Measurements from ENCODE around the gene SIPA1L3. TPM values are rescaled to one million over a fixed set of nuclear protein-coding genes. Genes with fewer than 3 reads are reported as not detected.

Gene SIPA1L3
- total RNA-seq, 2 experiments from 2014 or later, result 15.5 to 17.7 TPM

DNA sequence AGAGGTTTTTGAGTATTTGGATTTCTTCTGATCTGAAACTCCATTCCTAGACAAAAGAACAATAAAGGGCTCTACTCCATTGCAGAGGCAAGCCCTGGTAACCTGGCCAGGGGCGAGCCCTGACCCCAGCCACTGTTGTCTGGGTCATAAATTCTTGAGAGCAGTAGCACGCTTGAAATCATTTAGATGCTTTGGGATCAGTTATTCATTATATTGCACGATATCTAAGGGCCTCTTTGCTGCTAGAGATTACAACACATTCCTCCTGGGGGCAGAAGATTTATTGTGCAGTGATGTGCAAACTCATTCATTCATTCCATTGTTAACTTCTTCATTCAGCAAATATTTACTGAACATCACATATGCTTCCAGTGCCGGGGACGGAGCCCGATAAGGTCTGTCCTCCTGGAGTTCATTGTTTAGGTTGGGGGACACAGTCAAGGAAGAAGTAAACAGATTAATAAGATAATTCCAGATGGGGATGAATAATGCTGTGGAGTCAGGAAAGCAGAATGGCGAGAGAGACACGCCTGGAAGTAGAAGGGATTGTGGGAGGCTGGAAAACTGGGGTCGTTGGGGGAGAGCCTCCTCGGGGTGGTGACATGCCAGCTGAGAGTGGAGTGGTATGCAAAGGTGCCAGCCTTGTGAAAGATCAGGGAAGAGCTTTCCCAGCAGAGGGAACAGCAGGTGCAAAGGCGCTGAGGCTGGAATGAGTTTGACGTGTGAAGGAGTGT, 34.9 kb downstream of the SIPA1L3 start:
- no peak for ATAC-seq (ENCODE audit: poor library complexity)
- H3K27ac ChIP-seq (ENCODE audit: low read depth in 1 of 2, low read length in 2 of 2), result no peak overlapping the region
- Mint-ChIP-seq H3K4me1 (ENCODE audit: low read depth) (peaks cover 12% of the 10 kb centered on the region), H3K27ac (no peak overlapping the region), H3K36me3 (ENCODE audit: low read depth) (peaks cover 29% of the 10 kb centered on the region), H3K9me3 (no peaks in the 10 kb centered on the region), H3K27me3 (no peaks in the 10 kb centered on the region), H3K4me3 (no peak overlapping the region)
- intact Hi-C loops (cut with DNase I, micrococcal nuclease), result no loop called here
- POLR2A ChIA-PET, result no interaction called here
- no peaks in the 10 kb centered on the region for H3K9me3 ChIP-seq (ENCODE audit: control insufficient read depth in 1 of 2, insufficient read depth in 1 of 2, low read length in 2 of 2)
- TF ChIP-seq, protein P1, sequence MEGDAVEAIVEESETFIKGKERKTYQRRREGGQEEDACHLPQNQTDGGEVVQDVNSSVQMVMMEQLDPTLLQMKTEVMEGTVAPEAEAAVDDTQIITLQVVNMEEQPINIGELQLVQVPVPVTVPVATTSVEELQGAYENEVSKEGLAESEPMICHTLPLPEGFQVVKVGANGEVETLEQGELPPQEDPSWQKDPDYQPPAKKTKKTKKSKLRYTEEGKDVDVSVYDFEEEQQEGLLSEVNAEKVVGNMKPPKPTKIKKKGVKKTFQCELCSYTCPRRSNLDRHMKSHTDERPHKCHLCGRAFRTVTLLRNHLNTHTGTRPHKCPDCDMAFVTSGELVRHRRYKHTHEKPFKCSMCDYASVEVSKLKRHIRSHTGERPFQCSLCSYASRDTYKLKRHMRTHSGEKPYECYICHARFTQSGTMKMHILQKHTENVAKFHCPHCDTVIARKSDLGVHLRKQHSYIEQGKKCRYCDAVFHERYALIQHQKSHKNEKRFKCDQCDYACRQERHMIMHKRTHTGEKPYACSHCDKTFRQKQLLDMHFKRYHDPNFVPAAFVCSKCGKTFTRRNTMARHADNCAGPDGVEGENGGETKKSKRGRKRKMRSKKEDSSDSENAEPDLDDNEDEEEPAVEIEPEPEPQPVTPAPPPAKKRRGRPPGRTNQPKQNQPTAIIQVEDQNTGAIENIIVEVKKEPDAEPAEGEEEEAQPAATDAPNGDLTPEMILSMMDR (IDR thresholded peaks at IDR 0.05), result no peak
- CTCF ChIA-PET, result no interaction called here
- H3K4me3 ChIP-seq (ENCODE audit: low read length), result no peak overlapping the region
- no peak for DNase-seq
- H3K4me1 ChIP-seq (ENCODE audit: insufficient read depth, low read length), result no peaks in the 10 kb centered on the region
- no peaks in the 10 kb centered on the region for H3K27me3 ChIP-seq (ENCODE audit: control insufficient read depth in 1 of 2, insufficient read depth in 2 of 2, low read length in 2 of 2)
- no peaks in the 10 kb centered on the region for H3K36me3 ChIP-seq (ENCODE audit: insufficient read depth, low read length)

DNA sequence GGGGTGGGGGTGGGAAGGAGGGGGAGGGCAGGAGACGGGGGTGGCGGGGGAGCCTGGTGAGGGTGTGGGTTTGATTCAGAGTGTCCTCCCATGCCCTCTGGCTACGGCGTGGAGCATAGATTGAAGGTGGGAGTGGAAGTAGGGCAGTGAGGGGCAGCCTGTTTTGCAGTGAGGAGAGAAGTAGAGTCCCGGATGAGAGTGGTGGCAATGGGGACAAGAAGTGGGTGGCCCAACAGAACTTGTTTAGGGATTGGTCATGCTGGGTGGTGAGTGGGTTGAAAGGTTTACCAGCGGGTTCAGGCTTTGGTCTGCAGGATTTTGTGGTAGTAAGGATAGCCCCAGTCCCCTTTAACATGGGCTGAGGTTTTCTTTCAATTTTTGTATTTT, 35.5 kb downstream of the SIPA1L3 start:
- Mint-ChIP-seq H3K27ac (no peak overlapping the region), H3K36me3 (ENCODE audit: low read depth) (peaks cover 29% of the 10 kb centered on the region), H3K27me3 (no peaks in the 10 kb centered on the region), H3K9me3 (no peaks in the 10 kb centered on the region), H3K4me3 (no peak overlapping the region), H3K4me1 (ENCODE audit: low read depth) (peaks cover 12% of the 10 kb centered on the region)
- TF ChIP-seq, protein P1 (IDR thresholded peaks at IDR 0.05), result no peak
- Histone ChIP-seq H3K36me3 (ENCODE audit: insufficient read depth, low read length) (no peaks in the 10 kb centered on the region), H3K4me1 (ENCODE audit: insufficient read depth, low read length) (no peaks in the 10 kb centered on the region), H3K27ac (ENCODE audit: low read depth in 1 of 2, low read length in 2 of 2) (no peak overlapping the region), H3K27me3 (ENCODE audit: control insufficient read depth in 1 of 2, insufficient read depth in 2 of 2, low read length in 2 of 2) (no peaks in the 10 kb centered on the region), H3K9me3 (ENCODE audit: control insufficient read depth in 1 of 2, insufficient read depth in 1 of 2, low read length in 2 of 2) (no peaks in the 10 kb centered on the region), H3K4me3 (ENCODE audit: low read length) (no peak overlapping the region)
- ChIA-PET POLR2A (no interaction called here), CTCF (no interaction called here)
- no peak for ATAC-seq (ENCODE audit: poor library complexity)
- intact Hi-C loops (cut with DNase I, micrococcal nuclease), result no loop called here
- DNase-seq, result no peak

DNA sequence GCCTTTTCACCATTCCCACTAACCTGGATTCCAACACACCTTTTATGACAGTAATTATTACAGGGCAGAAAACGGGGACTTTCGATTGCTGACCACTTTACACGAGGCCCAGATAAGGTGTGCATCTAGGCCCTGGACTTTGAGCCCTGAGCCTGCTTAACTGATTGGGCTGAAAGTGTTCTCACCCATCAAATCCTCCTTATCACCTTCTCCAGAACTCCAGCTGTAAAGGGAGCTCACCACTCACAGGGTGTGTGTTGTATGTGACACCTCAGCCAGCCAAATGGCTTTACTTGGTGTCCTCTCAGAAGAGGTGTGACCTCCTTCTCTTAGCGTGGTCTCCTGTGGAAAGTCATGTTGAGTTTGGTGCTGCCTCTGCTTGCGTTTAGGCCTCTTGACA, 36.5 kb downstream of the SIPA1L3 start:
- H3K4me1 ChIP-seq (ENCODE audit: insufficient read depth, low read length), result no peaks in the 10 kb centered on the region
- no peaks in the 10 kb centered on the region for H3K36me3 ChIP-seq (ENCODE audit: insufficient read depth, low read length)
- peaks cover 7% of the 10 kb centered on the region for H3K4me1 Mint-ChIP-seq (ENCODE audit: low read depth)
- DNase-seq (no peak), ATAC-seq (ENCODE audit: poor library complexity) (no peak)
- ChIA-PET POLR2A (no interaction called here), CTCF (no interaction called here)
- H3K27me3 ChIP-seq (ENCODE audit: control insufficient read depth in 1 of 2, insufficient read depth in 2 of 2, low read length in 2 of 2), result no peaks in the 10 kb centered on the region
- H3K27ac ChIP-seq (ENCODE audit: low read depth in 1 of 2, low read length in 2 of 2), result no peak overlapping the region
- no peak overlapping the region for H3K4me3 ChIP-seq (ENCODE audit: low read length)
- no peaks in the 10 kb centered on the region for H3K9me3 ChIP-seq (ENCODE audit: control insufficient read depth in 1 of 2, insufficient read depth in 1 of 2, low read length in 2 of 2)
- TF ChIP-seq, protein P1 (IDR thresholded peaks at IDR 0.05), result no peak
- no peaks in the 10 kb centered on the region for H3K9me3 Mint-ChIP-seq
- H3K27ac Mint-ChIP-seq, result no peak overlapping the region
- H3K4me3 Mint-ChIP-seq, result no peak overlapping the region
- H3K27me3 Mint-ChIP-seq, result no peaks in the 10 kb centered on the region
- H3K36me3 Mint-ChIP-seq (ENCODE audit: low read depth), result peaks cover 26% of the 10 kb centered on the region
- intact Hi-C loops (cut with DNase I, micrococcal nuclease), result no loop called here
